ENCODE data around the gene CAVIN2.

The CAVIN2 gene

GRCh38 chr2:191802180-191802579, 44.7 kb downstream of the CAVIN2 start:
- ChIA-PET POLR2A (no interaction called here), CTCF (no interaction called here)
- no peak for DNase-seq (ENCODE audit: extremely low spot score)
- TF ChIP-seq SP1 (IDR thresholded peaks at IDR 0.05) (no peak), HDGF (IDR thresholded peaks at IDR 0.05; ENCODE audit: borderline replicate concordance) (no peak), FOXA1 (IDR thresholded peaks at IDR 0.05) (no peak), LEF1 (IDR thresholded peaks at IDR 0.05; ENCODE audit: borderline replicate concordance) (no peak), BHLHE40 (IDR thresholded peaks at IDR 0.05; ENCODE audit: borderline replicate concordance) (no peak), L3MBTL2 (conservative IDR thresholded peaks at IDR 0.05) (no peak), NFRKB (IDR thresholded peaks at IDR 0.05) (no peak), FOXK2 (IDR thresholded peaks at IDR 0.05) (no peak), ELF4 (IDR thresholded peaks at IDR 0.05) (no peak), FOXM1 (IDR thresholded peaks at IDR 0.05; ENCODE audit: borderline replicate concordance) (no peak), ARNT (IDR thresholded peaks at IDR 0.05) (no peak), ZNF384 (IDR thresholded peaks at IDR 0.05) (no peak), PKNOX1 (IDR thresholded peaks at IDR 0.05) (no peak), TARDBP (IDR thresholded peaks at IDR 0.05) (no peak), CTBP1 (IDR thresholded peaks at IDR 0.05; ENCODE audit: borderline replicate concordance) (no peak), SUZ12 (IDR thresholded peaks at IDR 0.05) (no peak)

GRCh38 chr2:191800874-191801273, 46.0 kb downstream of the CAVIN2 start:
- CTCF ChIA-PET = no interaction called here
- TF ChIP-seq HDGF (IDR thresholded peaks at IDR 0.05; ENCODE audit: borderline replicate concordance) (no peak), SP1 (IDR thresholded peaks at IDR 0.05) (no peak), CTBP1 (IDR thresholded peaks at IDR 0.05; ENCODE audit: borderline replicate concordance) (no peak), LEF1 (IDR thresholded peaks at IDR 0.05; ENCODE audit: borderline replicate concordance) (no peak), ZNF384 (IDR thresholded peaks at IDR 0.05) (no peak), FOXK2 (IDR thresholded peaks at IDR 0.05) (no peak)
- DNase-seq (ENCODE audit: extremely low spot score) = no peak
- POLR2A ChIA-PET = no interaction called here

- no peak for DNase-seq (ENCODE audit: extremely low spot score)
- ChIA-PET CTCF (no interaction called here), POLR2A (no interaction called here)
- TF ChIP-seq HDGF (IDR thresholded peaks at IDR 0.05; ENCODE audit: borderline replicate concordance) = no peak
- TF ChIP-seq CTBP1 (IDR thresholded peaks at IDR 0.05; ENCODE audit: borderline replicate concordance) = no peak
- no peak for TF ChIP-seq ZNF384 (IDR thresholded peaks at IDR 0.05)
Observed at GRCh38 chr2:191799526-191799925, 47.4 kb downstream of the CAVIN2 start.

- no peak for DNase-seq (ENCODE audit: extremely low spot score)
- CTCF ChIA-PET = interaction anchor here (1.7 kb wide), 1 partner anchor 14 kb away, joined by 5 read pairs; no protein-coding TSS in a partner anchor
- POLR2A ChIA-PET = no interaction called here
- TF ChIP-seq FOXA1 (IDR thresholded peaks at IDR 0.05) (no peak), TARDBP (IDR thresholded peaks at IDR 0.05) (no peak), L3MBTL2 (conservative IDR thresholded peaks at IDR 0.05) (no peak), NFRKB (IDR thresholded peaks at IDR 0.05) (no peak), FOXM1 (IDR thresholded peaks at IDR 0.05; ENCODE audit: borderline replicate concordance) (no peak), FOXK2 (IDR thresholded peaks at IDR 0.05) (no peak)
Observed at GRCh38 chr2:191797942-191798876, 48.7 kb downstream of the CAVIN2 start.

- POLR2A ChIA-PET = no interaction called here
- TF ChIP-seq FOXK2 (IDR thresholded peaks at IDR 0.05) (no peak), PKNOX1 (IDR thresholded peaks at IDR 0.05) (no peak), NFRKB (IDR thresholded peaks at IDR 0.05) (no peak), BHLHE40 (IDR thresholded peaks at IDR 0.05; ENCODE audit: borderline replicate concordance) (no peak), L3MBTL2 (conservative IDR thresholded peaks at IDR 0.05) (no peak), CTBP1 (IDR thresholded peaks at IDR 0.05; ENCODE audit: borderline replicate concordance) (no peak), ELF4 (IDR thresholded peaks at IDR 0.05) (no peak), SUZ12 (IDR thresholded peaks at IDR 0.05) (no peak), TARDBP (IDR thresholded peaks at IDR 0.05) (no peak), LEF1 (IDR thresholded peaks at IDR 0.05; ENCODE audit: borderline replicate concordance) (no peak), ARNT (IDR thresholded peaks at IDR 0.05) (no peak), HDGF (IDR thresholded peaks at IDR 0.05; ENCODE audit: borderline replicate concordance) (no peak), ZNF384 (IDR thresholded peaks at IDR 0.05) (no peak)
- no peak for DNase-seq (ENCODE audit: extremely low spot score)
- CTCF ChIA-PET = interaction anchor here (1.7 kb wide), 1 partner anchor 15 kb away, joined by 5 read pairs; no protein-coding TSS in a partner anchor
Observed at GRCh38 chr2:191797500-191797899, 49.4 kb downstream of the CAVIN2 start.

GRCh38 chr2:191795715-191796114, 51.2 kb downstream of the CAVIN2 start:
- no peak for DNase-seq (ENCODE audit: extremely low spot score)
- POLR2A ChIA-PET = no interaction called here
- CTCF ChIA-PET = no interaction called here
- TF ChIP-seq PKNOX1 (IDR thresholded peaks at IDR 0.05) (no peak), ARNT (IDR thresholded peaks at IDR 0.05) (no peak), NFRKB (IDR thresholded peaks at IDR 0.05) (no peak), CTBP1 (IDR thresholded peaks at IDR 0.05; ENCODE audit: borderline replicate concordance) (no peak)

All from HEK293T (cell line).